Lower leg skin (tissue), 3 donors: Measurements from ENCODE around the gene THAP8.

ENCODE experiments used
- POLR2A ChIP-seq, 2 donors: fragments of 450-650 bp; IDR thresholded peaks; one replicate each; pipeline ENCODE4 v1.6.1; 2016 to 2017; ENCODE audit warnings: antibody characterized with exemption in 2 of 2, mild to moderate bottlenecking in 1 of 2, moderate library complexity in 1 of 2
- TF ChIP-seq, protein P1 (sequence below), 3 donors: fragments of 450-650 bp; IDR thresholded peaks; one replicate each; pipeline ENCODE4 v1.5.1; 2016; ENCODE audit warnings: antibody characterized with exemption in 3 of 3, mild to moderate bottlenecking in 3 of 3, moderate library complexity in 2 of 3

DNA sequence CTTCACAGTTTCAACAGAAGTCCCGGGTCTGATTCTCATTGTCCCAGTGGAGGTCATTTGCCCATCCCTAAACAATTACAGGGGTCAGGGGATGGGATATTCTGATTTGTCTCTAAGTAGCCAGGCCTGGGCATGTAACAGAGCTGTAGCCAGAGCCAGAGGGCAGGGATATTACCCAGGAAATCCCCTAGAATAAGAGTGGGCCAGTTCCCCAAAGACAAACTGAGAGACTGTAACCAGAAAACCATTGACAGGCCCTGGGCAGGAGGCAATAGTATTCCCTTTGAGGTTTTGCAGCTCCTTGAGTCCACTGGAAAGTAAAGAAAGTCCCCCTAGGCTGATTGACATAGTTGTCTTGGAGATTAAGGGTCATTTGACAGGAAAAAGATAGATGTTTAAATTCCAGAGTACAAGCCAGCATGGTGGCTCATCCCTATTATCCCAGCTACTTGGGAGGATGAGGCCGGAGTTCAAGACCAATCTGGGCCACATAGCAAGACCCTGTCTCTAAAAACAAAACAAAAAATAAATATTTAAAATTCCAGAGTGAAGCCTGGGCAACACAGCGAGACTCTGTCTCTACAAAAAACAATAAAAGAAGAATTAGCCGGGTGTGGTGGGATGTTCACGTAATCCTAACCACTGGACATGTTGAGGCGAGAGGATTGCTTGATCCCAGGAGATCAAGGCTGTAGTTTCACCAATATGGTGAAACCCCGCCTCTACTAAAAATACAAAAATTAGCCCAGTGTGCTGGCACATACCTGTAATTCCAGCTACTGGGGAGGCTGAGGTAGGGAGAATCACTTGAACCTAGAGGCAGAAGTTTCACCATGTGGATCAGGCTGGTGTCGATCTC, 60.9 kb downstream of the THAP8 start:
- TF ChIP-seq POLR2A (IDR thresholded peaks at IDR 0.05): no peak
- TF ChIP-seq, protein P1, sequence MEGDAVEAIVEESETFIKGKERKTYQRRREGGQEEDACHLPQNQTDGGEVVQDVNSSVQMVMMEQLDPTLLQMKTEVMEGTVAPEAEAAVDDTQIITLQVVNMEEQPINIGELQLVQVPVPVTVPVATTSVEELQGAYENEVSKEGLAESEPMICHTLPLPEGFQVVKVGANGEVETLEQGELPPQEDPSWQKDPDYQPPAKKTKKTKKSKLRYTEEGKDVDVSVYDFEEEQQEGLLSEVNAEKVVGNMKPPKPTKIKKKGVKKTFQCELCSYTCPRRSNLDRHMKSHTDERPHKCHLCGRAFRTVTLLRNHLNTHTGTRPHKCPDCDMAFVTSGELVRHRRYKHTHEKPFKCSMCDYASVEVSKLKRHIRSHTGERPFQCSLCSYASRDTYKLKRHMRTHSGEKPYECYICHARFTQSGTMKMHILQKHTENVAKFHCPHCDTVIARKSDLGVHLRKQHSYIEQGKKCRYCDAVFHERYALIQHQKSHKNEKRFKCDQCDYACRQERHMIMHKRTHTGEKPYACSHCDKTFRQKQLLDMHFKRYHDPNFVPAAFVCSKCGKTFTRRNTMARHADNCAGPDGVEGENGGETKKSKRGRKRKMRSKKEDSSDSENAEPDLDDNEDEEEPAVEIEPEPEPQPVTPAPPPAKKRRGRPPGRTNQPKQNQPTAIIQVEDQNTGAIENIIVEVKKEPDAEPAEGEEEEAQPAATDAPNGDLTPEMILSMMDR (IDR thresholded peaks at IDR 0.05): no peak
